GM19043 (cell line): ENCODE measurements around the gene CDH13.

Experiments
- ATAC-seq: cut with Tn5 transposase; IDR thresholded peaks from one replicate; pipeline ENCODE4 v1.9.1; 2021; ENCODE audit warnings: low read depth; ENCODE audit not compliant: unreplicated experiment

The CDH13 gene

DNA sequence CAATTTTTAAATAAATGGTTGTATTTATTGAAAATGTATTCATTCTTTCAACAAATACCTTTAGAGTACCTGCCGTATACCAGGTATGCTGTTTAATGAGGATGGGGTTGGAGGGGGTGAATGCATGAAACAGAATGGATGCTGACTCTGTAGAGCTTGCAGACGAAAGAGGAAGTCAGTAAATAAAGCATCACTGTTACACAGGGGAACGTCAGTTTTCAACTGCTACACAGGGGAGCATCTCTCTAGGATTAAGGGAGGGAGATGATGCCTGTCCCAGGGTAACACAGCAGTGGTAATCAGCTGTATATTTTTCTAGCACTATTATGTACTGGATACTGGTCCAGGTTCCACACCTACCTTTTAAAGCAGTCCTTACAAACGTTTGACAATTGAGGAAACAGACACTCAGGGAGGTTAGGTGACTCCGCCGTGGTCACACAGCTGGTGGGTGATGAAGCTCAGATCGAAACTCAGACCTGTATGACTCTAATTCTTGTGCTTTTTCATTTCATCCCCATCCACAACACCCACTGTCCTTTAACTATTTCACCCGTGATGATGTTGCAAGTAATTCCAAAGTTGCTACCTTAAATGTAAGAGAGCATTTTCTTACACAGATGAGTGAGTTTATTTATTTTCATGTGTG is 728.9 kb downstream of the CDH13 start:
- ATAC-seq: no peak

DNA sequence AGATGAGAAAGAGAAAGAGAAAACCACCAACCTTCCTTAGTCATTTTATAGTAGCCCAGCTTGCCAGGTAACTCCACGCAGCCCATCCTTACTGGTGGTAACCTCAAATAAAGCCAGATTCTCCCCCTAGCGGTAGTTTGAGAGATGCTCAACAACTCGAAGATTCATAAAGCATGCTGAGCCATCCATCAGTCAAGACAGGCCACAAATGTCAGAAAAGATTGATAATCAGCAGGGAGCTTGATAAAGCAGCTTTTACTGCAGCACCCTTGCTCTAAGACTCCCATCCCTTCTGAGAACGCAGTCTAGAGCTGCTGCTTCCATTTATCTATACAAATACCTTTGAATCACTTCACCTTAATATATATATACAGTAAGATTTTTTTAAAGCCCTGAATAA is 729.5 kb downstream of the CDH13 start:
- ATAC-seq: peak; percentile 57

DNA sequence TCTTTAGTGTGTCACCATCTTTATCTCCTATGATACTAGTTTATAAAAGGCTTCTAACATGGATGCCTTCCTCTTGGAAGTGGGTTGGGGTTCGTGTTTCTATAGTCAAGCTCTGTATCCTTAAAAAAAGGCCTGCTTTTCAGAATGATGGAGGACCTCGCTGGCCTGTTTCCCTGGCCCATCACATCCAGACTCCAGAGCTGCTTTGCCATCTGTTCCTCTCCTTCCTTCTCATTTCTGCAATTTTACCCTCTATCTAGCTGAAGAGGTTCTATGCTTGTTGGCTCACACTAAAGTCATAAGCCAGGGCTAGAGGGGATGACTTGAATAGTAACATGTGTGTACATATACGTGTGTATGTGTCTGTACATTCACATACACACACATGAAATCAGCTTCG is 730.2 kb downstream of the CDH13 start:
- no peak for ATAC-seq

DNA sequence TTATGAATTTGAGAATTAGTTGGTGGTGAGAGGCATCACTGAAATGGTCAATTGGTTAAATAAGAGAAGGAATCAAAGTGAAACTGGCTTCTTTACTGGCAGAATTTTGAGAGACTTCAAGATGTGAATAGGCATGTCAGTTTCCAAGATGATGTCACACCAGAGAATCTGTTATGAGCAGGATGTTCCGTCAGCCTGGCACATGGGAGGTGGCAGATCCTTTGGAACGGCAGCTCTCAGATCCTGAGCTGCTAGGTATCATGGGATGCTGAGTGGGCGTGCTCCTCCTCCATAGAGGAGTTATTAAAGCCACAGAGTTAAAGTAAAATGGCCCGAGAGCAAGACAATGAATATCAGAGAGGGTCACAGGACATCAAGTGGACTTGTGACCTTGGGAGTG is 736.8 kb downstream of the CDH13 start:
- ATAC-seq: no peak

DNA sequence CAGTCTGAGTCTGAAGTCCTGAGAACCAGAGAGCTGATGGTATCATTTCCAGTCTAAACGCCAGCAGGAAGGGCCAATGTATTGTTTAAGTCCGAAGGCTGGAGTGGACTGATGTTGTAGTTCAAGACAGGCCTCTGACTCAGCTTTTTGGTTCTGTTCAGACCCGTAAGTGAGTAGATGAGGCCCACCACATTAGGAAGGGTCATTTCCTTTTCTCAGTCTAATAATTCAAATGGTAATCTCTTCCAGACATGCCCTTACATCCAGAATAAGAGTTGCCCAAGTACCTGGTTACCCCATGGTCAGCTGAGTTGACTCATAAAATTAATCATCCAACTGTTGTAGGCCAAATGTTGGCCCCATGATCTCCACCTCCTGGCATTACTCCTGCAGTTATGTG is 738.4 kb downstream of the CDH13 start:
- ATAC-seq: no peak

DNA sequence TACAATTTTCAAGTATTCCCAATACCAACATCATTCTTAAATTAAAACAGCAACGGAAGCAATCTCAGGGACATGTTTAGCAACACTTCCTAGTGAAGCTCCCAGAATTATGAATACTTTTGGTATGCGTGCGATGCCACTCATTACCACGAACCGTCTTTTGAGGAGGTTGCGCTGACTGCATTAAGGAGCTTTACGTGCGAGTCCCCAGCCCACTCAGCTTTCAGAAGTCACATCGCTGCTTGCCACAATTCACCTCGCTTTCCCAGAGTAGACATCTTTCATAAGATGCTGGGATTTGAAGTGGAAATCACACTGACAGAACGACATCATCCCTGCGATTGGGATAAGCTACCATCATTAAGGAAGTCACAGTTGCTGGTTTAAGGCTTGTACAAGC is 739.5 kb downstream of the CDH13 start:
- no peak for ATAC-seq

DNA sequence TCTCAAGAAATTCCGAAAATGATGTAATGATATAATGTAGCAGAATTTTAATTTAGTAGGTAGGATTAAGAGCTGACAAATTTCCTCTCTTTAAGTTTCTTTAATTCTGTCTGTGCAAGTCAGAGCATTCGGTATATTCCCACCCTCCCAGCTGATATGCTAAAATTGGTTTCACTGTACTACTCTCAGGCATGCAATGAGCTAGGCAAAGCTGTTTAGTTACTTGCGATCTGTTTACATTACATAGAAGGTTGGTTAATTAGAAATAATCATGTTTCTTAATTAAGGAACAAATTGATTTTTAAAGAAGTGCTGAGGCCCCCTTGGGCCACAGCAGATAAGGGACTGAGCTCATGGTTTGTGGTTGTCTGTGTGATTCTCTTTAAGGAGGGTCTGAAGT is 748.2 kb downstream of the CDH13 start:
- no peak for ATAC-seq

DNA sequence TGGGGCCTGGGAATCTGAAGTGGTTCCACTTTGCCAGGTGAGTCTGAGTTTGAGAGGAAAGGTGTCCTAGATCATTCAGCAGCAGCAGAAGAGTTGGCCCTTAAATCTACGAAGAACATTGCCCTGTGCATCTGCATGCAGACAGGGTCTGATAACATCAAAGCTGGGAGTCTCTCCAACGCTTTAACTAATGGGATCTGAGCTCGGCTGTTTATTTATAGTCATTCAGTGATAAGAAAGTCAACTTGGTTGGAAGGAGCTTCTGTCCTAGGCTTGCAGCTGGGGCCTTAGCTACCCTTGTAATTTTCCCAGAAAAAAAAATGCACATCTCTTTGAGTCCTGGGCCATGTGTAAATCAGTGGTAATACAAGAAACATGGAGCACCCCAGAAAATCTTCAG is 763.0 kb downstream of the CDH13 start:
- ATAC-seq: no peak

DNA sequence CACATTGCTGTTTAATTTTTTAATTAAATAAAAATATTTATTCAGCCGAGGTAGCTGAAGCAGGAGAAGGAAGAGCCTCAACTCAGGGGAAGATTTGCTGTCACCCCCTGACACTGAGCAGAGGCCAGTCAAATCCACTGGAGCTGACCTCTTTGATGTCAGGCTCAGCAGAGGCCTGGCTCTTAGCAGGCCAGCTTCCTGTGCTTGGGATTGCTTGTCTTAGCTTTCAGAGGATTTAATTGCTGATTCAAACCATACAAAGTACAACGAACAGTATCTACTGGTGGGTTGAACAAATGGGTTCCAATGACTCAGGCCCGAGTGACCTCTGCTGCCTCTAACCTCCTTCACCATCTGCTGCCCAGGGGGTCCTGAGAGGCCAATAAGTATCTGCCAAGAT is 764.0 kb downstream of the CDH13 start:
- no peak for ATAC-seq

DNA sequence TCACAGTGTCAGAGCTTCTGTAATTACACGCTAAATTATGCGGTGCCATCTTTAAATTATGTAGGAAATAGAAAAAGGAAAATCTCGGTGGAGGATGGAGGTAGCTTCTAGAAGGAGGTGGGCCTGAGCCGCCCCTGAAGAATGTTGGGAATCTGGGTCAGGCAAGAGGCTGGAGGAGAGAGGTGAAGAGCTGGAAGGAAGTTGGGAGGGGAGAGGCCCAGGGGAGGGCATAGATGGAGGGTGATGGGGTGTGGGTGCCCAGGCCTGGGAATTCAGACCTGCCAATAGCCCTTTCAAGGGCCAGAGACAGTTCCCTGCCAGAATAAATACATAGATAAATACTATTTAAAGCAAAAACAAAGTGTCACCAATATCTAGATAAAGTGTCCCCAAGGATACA is 766.0 kb downstream of the CDH13 start:
- ATAC-seq: no peak

DNA sequence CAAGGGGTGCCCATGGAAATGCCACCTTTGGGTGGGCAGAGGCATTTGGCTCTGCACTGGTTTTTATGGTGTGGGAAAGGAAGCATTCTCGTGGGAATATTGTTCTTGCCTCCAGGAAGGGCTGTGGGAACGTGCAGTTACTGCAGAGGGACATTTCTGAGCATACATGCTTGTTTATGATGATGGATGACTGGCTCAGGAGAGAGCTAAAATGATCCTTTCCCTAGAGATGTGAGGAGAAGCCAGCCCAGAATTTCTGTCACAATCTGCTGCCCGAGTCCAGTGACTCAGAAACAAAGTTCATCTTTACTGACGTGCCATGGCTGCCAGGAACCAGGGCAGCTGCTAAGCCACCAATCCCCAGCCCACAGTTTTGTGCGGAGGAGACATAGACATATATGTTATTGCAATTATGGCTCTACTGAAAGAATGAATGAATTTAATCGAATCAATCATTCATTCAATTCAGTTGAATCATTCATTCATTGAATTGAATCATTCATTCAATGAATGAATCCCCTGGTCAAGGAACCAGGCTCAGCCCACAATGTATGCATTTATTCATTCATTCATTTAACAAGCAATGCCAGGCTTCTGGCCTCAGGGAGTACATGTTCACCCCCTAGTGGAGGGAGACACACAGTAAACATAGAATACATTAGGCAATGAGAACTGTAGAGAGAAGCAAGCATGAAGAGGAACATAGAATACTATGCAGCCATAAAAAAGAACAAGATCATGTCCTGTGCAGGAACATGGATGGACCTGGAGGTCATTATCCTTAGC is 766.6 kb downstream of the CDH13 start:
- no peak for ATAC-seq

DNA sequence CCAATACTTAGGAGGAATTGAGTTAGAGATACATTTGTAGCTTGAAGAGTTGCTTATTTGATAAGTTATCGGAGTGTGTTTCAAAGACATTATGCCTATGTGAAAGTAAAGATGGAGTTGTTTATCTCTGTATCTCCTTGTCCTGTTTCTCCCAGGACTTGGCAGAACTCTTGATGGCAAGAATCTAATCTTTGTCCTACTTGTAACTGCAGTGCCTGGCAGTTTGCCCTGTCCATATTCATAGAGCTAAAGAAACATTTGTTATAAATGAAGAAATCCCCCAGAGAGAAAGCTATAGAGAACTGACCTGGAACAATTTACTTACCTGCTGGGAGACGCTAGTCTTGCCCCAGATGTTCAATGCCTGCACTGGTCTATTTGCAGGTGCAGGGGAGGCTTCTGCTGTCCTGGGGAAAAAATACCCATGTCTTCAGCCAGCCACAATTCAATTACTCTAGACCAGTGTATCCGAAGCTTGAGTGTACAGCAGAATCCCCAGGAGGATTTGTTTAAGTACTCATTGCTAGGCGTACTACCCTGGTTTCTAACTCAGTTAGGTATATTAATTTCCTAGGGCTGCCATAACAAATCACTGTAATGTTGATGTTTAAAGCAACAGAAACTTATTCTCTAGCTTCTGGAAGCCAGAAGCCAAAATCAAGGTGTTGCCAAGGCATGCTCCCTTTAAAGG is 771.0 kb downstream of the CDH13 start:
- ATAC-seq: no peak

DNA sequence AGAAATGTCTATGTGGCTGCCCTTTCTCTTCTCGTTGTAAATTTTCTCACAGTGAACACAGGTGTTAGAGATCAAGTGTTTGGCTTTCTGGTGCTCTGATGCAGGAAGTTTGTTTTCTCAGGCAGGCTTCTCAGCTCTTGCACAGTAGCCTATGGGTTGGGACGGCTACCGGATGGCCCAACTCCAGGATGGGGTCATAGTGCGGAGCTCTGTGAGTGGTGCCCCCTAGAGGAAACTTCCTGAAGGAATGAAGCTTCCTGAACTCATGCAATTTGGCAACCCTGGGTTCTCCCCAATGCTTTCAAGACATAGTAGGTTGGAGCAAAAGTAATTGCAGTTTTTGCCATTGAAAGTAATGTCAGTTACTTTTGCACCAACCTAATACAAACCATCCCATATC is 773.5 kb downstream of the CDH13 start:
- no peak for ATAC-seq

DNA sequence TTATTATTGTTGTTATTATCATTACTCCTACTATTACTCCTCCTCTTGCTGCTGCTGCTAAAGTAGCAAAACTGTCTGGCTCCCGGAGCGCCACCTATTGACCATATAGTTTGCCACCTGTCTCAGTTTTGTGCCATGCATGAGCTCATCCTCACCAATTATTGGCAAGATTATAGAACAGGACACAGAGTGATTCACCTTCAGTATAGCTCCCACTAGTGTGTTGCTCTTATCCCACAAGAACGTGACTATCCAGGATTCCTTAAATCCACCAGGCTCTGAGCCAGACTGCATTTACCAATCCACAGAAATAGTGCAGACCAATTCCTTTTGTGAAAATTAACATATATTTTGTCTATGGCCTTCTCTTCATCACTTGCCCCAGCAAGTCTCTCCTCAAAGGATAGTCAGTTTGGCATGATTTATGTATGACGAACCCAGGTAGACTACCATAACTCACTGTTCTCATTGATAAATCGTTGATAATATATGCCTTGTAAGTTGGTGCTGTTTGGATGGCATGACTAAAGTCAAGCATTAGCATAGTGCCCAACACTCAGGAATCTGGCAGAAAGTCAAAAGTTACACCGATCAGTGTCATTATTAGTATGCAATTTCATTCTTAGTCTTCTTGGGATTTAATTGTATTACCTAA is 775.5 kb downstream of the CDH13 start:
- no peak for ATAC-seq

DNA sequence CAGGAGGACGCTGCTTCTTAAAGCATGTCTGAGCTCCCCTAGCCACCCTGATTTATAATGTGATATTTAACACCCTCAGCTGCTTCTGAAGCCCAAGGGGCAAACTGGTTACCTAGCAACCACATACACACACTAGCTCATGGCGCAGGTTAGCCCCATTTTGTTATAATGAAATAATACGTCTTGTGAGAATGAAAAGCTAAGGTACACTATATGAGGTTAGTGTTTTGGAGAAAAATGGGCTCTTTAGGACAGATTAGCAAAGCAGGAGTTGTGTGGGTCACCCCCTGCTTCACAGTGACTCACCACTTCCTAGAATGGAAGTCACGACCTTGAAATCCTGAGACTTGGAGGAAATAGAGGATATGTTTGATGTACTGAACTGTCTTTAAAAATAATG is 776.2 kb downstream of the CDH13 start:
- ATAC-seq: no peak

DNA sequence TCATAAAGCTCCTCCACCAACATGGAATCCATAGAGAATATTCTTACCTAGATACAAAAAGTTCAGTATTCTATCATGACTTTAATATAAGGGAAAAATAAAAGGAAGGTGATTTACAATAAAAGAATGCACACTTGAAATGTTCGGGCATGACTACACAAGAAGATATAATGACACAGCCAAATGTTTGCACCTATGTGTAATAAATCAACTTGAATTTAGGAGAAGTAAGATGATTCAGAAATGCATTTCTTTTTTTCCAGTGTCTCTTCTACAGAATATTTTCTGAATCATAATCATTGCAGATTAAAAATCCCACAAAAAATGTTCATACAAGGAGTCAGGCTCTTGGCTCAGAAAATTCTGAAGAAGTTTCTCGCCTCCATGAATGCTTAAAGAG is 777.0 kb downstream of the CDH13 start:
- ATAC-seq: no peak

DNA sequence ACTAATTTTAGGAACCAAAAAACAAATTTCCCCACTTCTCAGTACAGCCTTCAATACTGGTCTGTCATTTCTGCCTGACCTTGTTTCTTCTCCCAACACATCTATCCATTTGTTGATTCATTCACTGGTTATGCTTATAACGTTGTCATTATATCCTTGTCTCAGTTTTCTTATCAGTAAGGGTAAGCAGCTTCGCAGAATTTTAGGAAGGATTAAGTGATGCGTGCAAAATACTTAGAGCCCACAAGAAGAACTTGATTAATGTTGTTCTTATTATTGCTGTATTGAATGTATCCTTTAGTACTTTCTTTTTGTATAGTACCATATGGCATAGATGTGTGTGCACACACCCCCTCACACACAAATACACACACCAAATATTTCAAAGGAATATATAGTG is 777.5 kb downstream of the CDH13 start:
- no peak for ATAC-seq

DNA sequence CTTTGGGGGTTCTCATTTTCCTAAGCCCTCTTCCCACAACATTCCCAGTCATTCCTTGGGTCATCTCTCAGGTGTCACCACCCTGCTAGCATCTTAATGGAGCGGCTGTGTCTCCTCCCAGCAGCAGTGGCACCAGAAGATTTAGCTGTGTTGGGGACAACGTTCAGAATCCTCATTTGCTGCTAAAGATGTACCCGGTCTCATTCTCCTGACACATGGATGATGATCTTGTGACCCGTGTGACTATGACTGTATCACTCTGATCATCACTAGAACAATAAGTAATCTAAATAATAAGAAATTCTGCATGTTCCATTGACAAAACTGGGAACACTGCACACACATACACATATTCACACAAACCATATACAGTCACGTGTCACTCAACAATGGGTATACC is 781.2 kb downstream of the CDH13 start:
- ATAC-seq: no peak

DNA sequence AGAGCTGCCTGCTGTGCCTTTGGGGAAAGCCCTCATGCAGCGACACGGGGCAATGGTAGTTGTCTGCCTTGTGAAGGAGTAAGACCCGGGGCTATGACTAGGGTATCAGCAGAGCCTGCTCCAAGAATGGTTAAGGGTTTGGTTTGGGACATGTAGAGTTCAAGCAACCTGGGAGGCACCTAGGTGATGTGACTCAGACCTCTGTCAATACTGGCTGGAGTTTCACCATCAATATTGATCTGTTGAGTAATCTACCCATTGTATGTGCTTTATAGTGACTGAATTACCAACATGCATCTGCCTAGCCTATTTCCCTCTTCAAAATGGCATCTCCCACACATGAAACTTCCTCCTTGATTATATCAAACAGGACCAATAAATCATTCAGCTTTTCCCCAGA is 782.6 kb downstream of the CDH13 start:
- ATAC-seq: no peak

DNA sequence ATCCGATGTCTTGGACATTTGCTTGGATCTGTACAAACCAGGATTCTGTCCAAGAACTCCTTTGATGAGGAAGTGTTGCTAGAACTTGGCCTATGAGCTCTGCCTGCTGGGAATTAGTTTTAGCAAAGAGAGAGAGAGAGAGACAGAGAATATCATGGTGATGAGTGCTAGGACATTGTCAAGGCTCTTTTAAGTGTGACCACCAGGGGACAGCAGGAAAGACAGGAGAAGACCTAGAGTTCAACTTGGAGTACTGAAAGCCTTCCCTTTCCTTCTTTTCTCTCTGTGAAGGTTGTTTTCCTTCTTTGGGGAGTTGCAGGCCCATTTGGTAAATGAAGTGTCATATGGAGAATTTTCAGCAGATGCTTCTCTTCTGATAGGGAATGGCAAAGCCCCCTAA is 791.8 kb downstream of the CDH13 start:
- no peak for ATAC-seq

DNA sequence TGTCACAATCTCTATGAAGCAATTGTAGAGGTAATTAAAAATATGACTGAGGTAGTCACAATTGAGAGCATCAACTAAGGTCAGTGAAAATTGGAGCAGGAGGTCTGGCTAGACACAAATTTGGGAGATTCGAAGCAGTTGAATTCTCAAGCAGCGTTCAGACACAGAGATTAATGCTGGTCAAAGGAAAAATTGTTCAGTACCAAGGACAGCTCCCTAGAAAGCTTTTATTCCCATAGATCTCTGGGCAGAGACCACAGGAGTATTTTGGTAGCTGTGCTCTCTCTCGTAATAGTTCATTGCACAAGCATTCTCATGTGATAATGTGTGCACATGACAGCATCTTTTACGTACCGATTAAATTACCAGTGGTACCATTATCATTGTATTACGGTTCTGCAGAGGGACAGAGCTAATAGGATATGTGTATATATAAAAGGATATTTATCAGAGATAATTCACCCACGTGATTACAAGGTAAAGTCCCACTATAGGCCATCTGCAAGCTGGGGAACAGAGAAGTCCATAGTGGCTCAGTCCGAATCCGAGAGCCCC is 793.5 kb downstream of the CDH13 start:
- no peak for ATAC-seq
